CD14-positive monocyte (primary cell): ENCODE results near the gene C1orf94. TPM values are rescaled to one million over a fixed set of nuclear protein-coding genes. Genes with fewer than 3 reads are reported as not detected.

Source experiments
- DNase-seq, 3 donors: peaks; one replicate each; pipeline ENCODE4 v3.0.0-alpha.2; 2011 to 2022
- H2AFZ ChIP-seq: 2 replicates; pipeline ENCODE4 v1.6.0; 2012; ENCODE audit warnings: mild to moderate bottlenecking, low read depth, low read length, inconsistent platforms; ENCODE audit not compliant: insufficient read depth, poor library complexity, severe bottlenecking
- H3K27ac ChIP-seq, 2 donors: 1 replicate in 1 of 2; 2 replicates in 1 of 2; pipeline ENCODE4 v1.5.1; 2012 to 2013; ENCODE audit warnings: low read length in 2 of 2, control low read depth in 1 of 2, inconsistent platforms in 1 of 2, low read depth in 1 of 2, mild to moderate bottlenecking in 1 of 2
- H3K27me3 ChIP-seq, 2 donors: one replicate each; pipeline versions ENCODE4 v1.6.0 to v1.6.1; 2011 to 2013; ENCODE audit warnings: low read length in 2 of 2; ENCODE audit not compliant: control insufficient read depth in 2 of 2, insufficient read depth in 2 of 2
- H3K36me3 ChIP-seq, 2 donors: replicated peaks in 1 of 2; 1 replicate in 1 of 2; 2 replicates in 1 of 2; pipeline versions ENCODE4 v1.5.1 to v1.6.1; 2012 to 2013; ENCODE audit warnings: low read length in 2 of 2, control low read depth in 1 of 2, inconsistent platforms in 1 of 2, mild to moderate bottlenecking in 1 of 2; ENCODE audit not compliant: insufficient read depth in 2 of 2, control insufficient read depth in 1 of 2
- H3K4me1 ChIP-seq, 2 donors: 1 replicate in 1 of 2; 2 replicates in 1 of 2; pipeline versions ENCODE4 v1.5.1 to v1.6.1; 2012 to 2013; ENCODE audit warnings: low read length in 2 of 2, control low read depth in 1 of 2, inconsistent platforms in 1 of 2, mild to moderate bottlenecking in 1 of 2, moderate library complexity in 1 of 2; ENCODE audit not compliant: insufficient read depth in 2 of 2, control insufficient read depth in 1 of 2
- H3K4me2 ChIP-seq: replicated peaks from 2 replicates; pipeline ENCODE3; 2012; ENCODE audit warnings: low read length, moderate library complexity, mild to moderate bottlenecking; ENCODE audit not compliant: poor library complexity, severe bottlenecking; ENCODE audit errors: extremely low read depth
- H3K4me3 ChIP-seq, 3 experiments: fragments of 200-600 bp in 1 of 3; sonication (generic) in 1 of 3; replicated peaks in 1 of 3; 1 replicate in 2 of 3; 2 replicates in 1 of 3; pipeline ENCODE4 v1.5.1; 2011 to 2013; ENCODE audit warnings: low read length in 3 of 3, mild to moderate bottlenecking in 3 of 3, control low read depth in 2 of 3, low read depth in 2 of 3, inconsistent platforms in 1 of 3, moderate library complexity in 1 of 3
- H3K79me2 ChIP-seq: 2 replicates; pipeline ENCODE4 v1.6.0; 2012; ENCODE audit warnings: mild to moderate bottlenecking, control low read depth, inconsistent platforms, low read length, moderate library complexity; ENCODE audit not compliant: insufficient read depth
- H3K9ac ChIP-seq: 2 replicates; pipeline ENCODE4 v1.6.0; 2017; ENCODE audit warnings: low read length, mild to moderate bottlenecking; ENCODE audit not compliant: insufficient read depth, poor library complexity, severe bottlenecking
- H3K9me3 ChIP-seq, 2 donors: replicated peaks in 1 of 2; 1 replicate in 1 of 2; 2 replicates in 1 of 2; pipeline versions ENCODE4 v1.5.1 to v1.6.1; 2012 to 2013; ENCODE audit warnings: low read length in 2 of 2, control low read depth in 1 of 2; ENCODE audit not compliant: control insufficient read depth in 1 of 2, insufficient read depth in 1 of 2
- H4K20me1 ChIP-seq: 2 replicates; pipeline ENCODE4 v1.6.0; 2012; ENCODE audit warnings: mild to moderate bottlenecking, low read length, control low read depth, moderate library complexity; ENCODE audit not compliant: insufficient read depth
- H3K27ac Mint-ChIP-seq, 7 donors: one replicate each; pipeline ENCODE4 v1.8.0; 2020; ENCODE audit warnings: mild to moderate bottlenecking in 7 of 7, mixed read lengths in 7 of 7, moderate library complexity in 6 of 7, inconsistent platforms in 2 of 7
- H3K27me3 Mint-ChIP-seq, 3 donors: one replicate each; pipeline ENCODE4 v1.8.0; 2021 to 2022; ENCODE audit warnings: low read depth in 3 of 3, mild to moderate bottlenecking in 3 of 3, mixed read lengths in 3 of 3, moderate library complexity in 3 of 3, inconsistent platforms in 1 of 3
- H3K36me3 Mint-ChIP-seq, 2 donors: one replicate each; pipeline ENCODE4 v1.8.0; 2020; ENCODE audit warnings: mixed read lengths in 2 of 2, inconsistent platforms in 1 of 2, mild to moderate bottlenecking in 1 of 2
- H3K4me1 Mint-ChIP-seq: one replicate; pipeline ENCODE4 v1.8.0; 2020; ENCODE audit warnings: mild to moderate bottlenecking, mixed read lengths
- H3K4me3 Mint-ChIP-seq, 2 donors: one replicate each; pipeline ENCODE4 v1.8.0; 2020; ENCODE audit warnings: mild to moderate bottlenecking in 2 of 2, mixed read lengths in 2 of 2, moderate library complexity in 1 of 2
- H3K9me3 Mint-ChIP-seq, 7 donors: one replicate each; pipeline ENCODE4 v1.8.0; 2020 to 2022; ENCODE audit warnings: mixed read lengths in 7 of 7, mild to moderate bottlenecking in 6 of 7, moderate library complexity in 6 of 7, inconsistent platforms in 2 of 7
- WGBS: methylation state at CpG from one replicate; pipeline ENCODE4 v1.1.5; 2013; ENCODE audit warnings: missing lambda C conversion rate; ENCODE audit not compliant: insufficient coverage; 5-methylcytosine and 5-hydroxymethylcytosine counted together
- intact Hi-C, 2 donors: fragments of 100-400 bp; cut with micrococcal nuclease; formaldehyde crosslinking; loops; one replicate each; pipeline versions ENCODE4 v1.15.0 to v1.15.1; 2023
- polyA plus RNA-seq, 3 donors: library from polyadenylated mRNA; depleted of rRNA in 1 of 3; unstranded in 2 of 3; stranded (reverse) in 1 of 3; fragments of 300-500 nt in 2 of 3; fragments of >200 nt in 1 of 3; fragmentation: Illumina TruSeq in 2 of 3; gene quantifications; 1 replicate in 2 of 3; 2 replicates in 1 of 3; pipeline ENCODE4 v1.2.3, GENCODE V29; 2012 to 2021
- TF ChIP-seq, protein P1 (sequence below): fragments of 200-600 bp; IDR thresholded peaks from one replicate; pipeline ENCODE4 v1.8.0; 2022; ENCODE audit warnings: antibody characterized with exemption, mild to moderate bottlenecking

The C1orf94 gene
- polyA plus RNA-seq, 3 donors: not detected

DNA sequence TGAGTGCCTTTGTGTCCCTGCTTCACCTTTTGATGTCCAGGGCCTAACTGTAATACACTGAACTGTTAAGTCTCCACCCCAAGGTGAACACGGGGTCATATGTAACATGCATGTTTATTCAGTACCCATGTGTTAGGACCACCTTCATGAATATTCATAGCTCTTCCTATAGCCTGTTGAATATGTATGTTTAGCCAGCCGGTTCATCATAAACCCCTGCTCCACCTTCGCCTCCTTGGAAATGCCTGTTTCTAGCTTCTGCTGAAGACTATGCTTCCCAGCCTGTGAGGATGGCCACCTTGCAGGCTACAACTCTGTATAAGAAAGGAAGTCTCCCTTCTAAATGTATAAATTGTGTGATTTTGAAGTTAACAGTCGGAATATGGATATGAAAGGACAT is 69.3 kb downstream of the C1orf94 start:
- WGBS: 60% methylated on average over 1 of the region's 4 CpGs
- no peak overlapping the region for H3K4me3 Mint-ChIP-seq
- H3K27me3 Mint-ChIP-seq: peaks cover 9% of the 10 kb centered on the region in 3 donors

GRCh38 chr1:34250342-34250741 is 73.6 kb downstream of the C1orf94 start:
- Histone ChIP-seq H3K27ac (no peak overlapping the region), H3K9me3 (no peaks in the 10 kb centered on the region), H3K9ac (no peak overlapping the region), H3K4me3 (no peak overlapping the region), H3K79me2 (no peaks in the 10 kb centered on the region), H3K27me3 (no peaks in the 10 kb centered on the region), H4K20me1 (no peaks in the 10 kb centered on the region), H3K4me2 (no peak overlapping the region), H2AFZ (no peak overlapping the region), H3K4me1 (no peaks in the 10 kb centered on the region), H3K36me3 (no peaks in the 10 kb centered on the region)
- no CpG with 5 or more reads among the region's 3 CpGs for WGBS
- H3K9me3 Mint-ChIP-seq: peaks cover 3 to 17% (median 5%) of the 10 kb centered on the region in 7 donors
- peak overlapping the region in 1 of 2 donors; percentile 30 for H3K4me3 Mint-ChIP-seq
- H3K27ac Mint-ChIP-seq: no peak overlapping the region
- intact Hi-C loops: no loop called here
- H3K4me1 Mint-ChIP-seq: no peaks in the 10 kb centered on the region
- TF ChIP-seq, protein P1, sequence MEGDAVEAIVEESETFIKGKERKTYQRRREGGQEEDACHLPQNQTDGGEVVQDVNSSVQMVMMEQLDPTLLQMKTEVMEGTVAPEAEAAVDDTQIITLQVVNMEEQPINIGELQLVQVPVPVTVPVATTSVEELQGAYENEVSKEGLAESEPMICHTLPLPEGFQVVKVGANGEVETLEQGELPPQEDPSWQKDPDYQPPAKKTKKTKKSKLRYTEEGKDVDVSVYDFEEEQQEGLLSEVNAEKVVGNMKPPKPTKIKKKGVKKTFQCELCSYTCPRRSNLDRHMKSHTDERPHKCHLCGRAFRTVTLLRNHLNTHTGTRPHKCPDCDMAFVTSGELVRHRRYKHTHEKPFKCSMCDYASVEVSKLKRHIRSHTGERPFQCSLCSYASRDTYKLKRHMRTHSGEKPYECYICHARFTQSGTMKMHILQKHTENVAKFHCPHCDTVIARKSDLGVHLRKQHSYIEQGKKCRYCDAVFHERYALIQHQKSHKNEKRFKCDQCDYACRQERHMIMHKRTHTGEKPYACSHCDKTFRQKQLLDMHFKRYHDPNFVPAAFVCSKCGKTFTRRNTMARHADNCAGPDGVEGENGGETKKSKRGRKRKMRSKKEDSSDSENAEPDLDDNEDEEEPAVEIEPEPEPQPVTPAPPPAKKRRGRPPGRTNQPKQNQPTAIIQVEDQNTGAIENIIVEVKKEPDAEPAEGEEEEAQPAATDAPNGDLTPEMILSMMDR: no peak
- H3K36me3 Mint-ChIP-seq: no peaks in the 10 kb centered on the region
- no peak for DNase-seq
- peaks cover 6 to 10% (median 9%) of the 10 kb centered on the region in 3 donors for H3K27me3 Mint-ChIP-seq

More for the DNA sequence above, 69.3 kb downstream of the C1orf94 start:
- Histone ChIP-seq H3K4me2 (no peak overlapping the region), H3K36me3 (no peaks in the 10 kb centered on the region), H3K9ac (no peak overlapping the region), H3K4me3 (no peak overlapping the region), H4K20me1 (no peaks in the 10 kb centered on the region), H3K79me2 (no peaks in the 10 kb centered on the region), H3K27ac (no peak overlapping the region), H2AFZ (no peak overlapping the region), H3K4me1 (no peaks in the 10 kb centered on the region), H3K9me3 (no peaks in the 10 kb centered on the region), H3K27me3 (no peaks in the 10 kb centered on the region)
- Mint-ChIP-seq H3K9me3 (peaks cover 3 to 17% (median 8%) of the 10 kb centered on the region in 7 donors), H3K36me3 (no peaks in the 10 kb centered on the region), H3K4me1 (no peaks in the 10 kb centered on the region), H3K27ac (no peak overlapping the region)
- intact Hi-C loops: no loop called here
- TF ChIP-seq, protein P1: no peak
- DNase-seq: no peak
